Omental fat pad (tissue), 4 donors: ENCODE results near the gene AARS1. TPM values are rescaled to one million over a fixed set of nuclear protein-coding genes. Genes with fewer than 3 reads are reported as not detected.

Source experiments
- ATAC-seq: fragments of 150-250 bp; one replicate; pipeline ENCODE4 v1.9.1; 2016; ENCODE audit warnings: mild to moderate bottlenecking, moderate library complexity; ENCODE audit not compliant: low FRiP score
- DNase-seq: peaks from one replicate; pipeline ENCODE4 v3.0.0-alpha.2; 2019; ENCODE audit warnings: low spot score
- CTCF ChIP-seq, 3 donors: fragments of 450-650 bp; IDR thresholded peaks; one replicate each; pipeline ENCODE4 v1.5.1; 2016 to 2017; ENCODE audit warnings: antibody characterized with exemption in 3 of 3, mild to moderate bottlenecking in 3 of 3, moderate library complexity in 2 of 3
- total RNA-seq, 4 donors: library from RNA; depleted of rRNA; stranded (reverse); fragments of >200 nt; gene quantifications; one replicate each; pipeline ENCODE4 v1.1.0, GENCODE V29; 2016

The AARS1 gene
- total RNA-seq, 4 donors from 2014 or later: 69.9 to 91.5 (median 82.2) TPM

GRCh38 chr16:70306880-70307279, 17.6 kb upstream of the AARS1 start:
- DNase-seq (no peak), ATAC-seq (no peak)
- no peak for TF ChIP-seq CTCF (IDR thresholded peaks at IDR 0.05)

- ATAC-seq (no peak), DNase-seq (no peak)
- no peak for TF ChIP-seq CTCF (IDR thresholded peaks at IDR 0.05)
Observed at GRCh38 chr16:70304892-70305448, 15.7 kb upstream of the AARS1 start.

GRCh38 chr16:70302745-70303144, 13.4 kb upstream of the AARS1 start:
- DNase-seq (no peak), ATAC-seq (no peak)
- no peak for TF ChIP-seq CTCF (IDR thresholded peaks at IDR 0.05)

- TF ChIP-seq CTCF (IDR thresholded peaks at IDR 0.05): no peak
- no peak for DNase-seq
- ATAC-seq: no peak
Observed at GRCh38 chr16:70301121-70301520, 11.8 kb upstream of the AARS1 start.

GRCh38 chr16:70298988-70299938, 10.0 kb upstream of the AARS1 start, which contains the start of gene DDX19B:
DDX19B (plus strand) TSS chr16:70299186; CDS start chr16:70299298, 112 bp downstream.
- DNase-seq (peak; percentile 53), ATAC-seq (peak; percentile 85)
- TF ChIP-seq CTCF (IDR thresholded peaks at IDR 0.05): no peak

- no peak for ATAC-seq
- TF ChIP-seq CTCF (IDR thresholded peaks at IDR 0.05): no peak
- DNase-seq: no peak
Observed at GRCh38 chr16:70295634-70296033, 6.3 kb upstream of the AARS1 start.
